A673 (cell line): ENCODE measurements around the gene MRPL43. TPM values are rescaled to one million over a fixed set of nuclear protein-coding genes. Genes with fewer than 3 reads are reported as not detected.

Source experiments
- BruUV-seq: library from RNA; stranded (reverse); fragments of 400-500 nt; replicated peaks from 2 replicates; lab custom pipeline; 2021; lab: Mats Ljungman, UMichigan
- CTCF ChIA-PET: fragments of 300-600 bp; sonication (Branson Sonifier 250); formaldehyde crosslinking; loops from one replicate; lab custom pipeline; 2022; ENCODE audit warnings: antibody characterized with exemption; lab: Charles Lee
- POLR2A ChIA-PET: fragments of 300-600 bp; sonication (Branson Sonifier 250); formaldehyde crosslinking; loops from one replicate; lab custom pipeline; 2022; ENCODE audit warnings: antibody characterized with exemption; ENCODE audit not compliant: low non-redundant PET; lab: Charles Lee
- DNase-seq: peaks from one replicate; pipeline ENCODE4 v3.0.0-alpha.2; 2015; ENCODE audit warnings: low spot score
- H3K27ac ChIP-seq: fragments of 200-600 bp; sonication (generic); 2 replicates; pipeline ENCODE4 v1.5.1; 2016; ENCODE audit warnings: mixed run types, low read depth, mild to moderate bottlenecking, mixed read lengths, antibody characterized with exemption, low read length; ENCODE audit not compliant: poor library complexity, severe bottlenecking
- H3K27me3 ChIP-seq: fragments of 200-600 bp; sonication (generic); replicated peaks from 2 replicates; pipeline ENCODE4 v1.6.1; 2017; ENCODE audit warnings: mixed run types, low read depth, mild to moderate bottlenecking, mixed read lengths, antibody characterized with exemption, low read length; ENCODE audit not compliant: insufficient read depth, poor library complexity
- H3K36me3 ChIP-seq: fragments of 200-600 bp; sonication (generic); 2 replicates; pipeline ENCODE4 v1.6.1; 2016; ENCODE audit warnings: mixed run types, mild to moderate bottlenecking, mixed read lengths, antibody characterized with exemption, low read length; ENCODE audit not compliant: insufficient read depth, poor library complexity, severe bottlenecking
- H3K4me1 ChIP-seq: fragments of 200-600 bp; sonication (generic); 2 replicates; pipeline ENCODE4 v1.6.1; 2017; ENCODE audit warnings: mixed run types, mild to moderate bottlenecking, mixed read lengths, antibody characterized with exemption, low read length; ENCODE audit not compliant: insufficient read depth, poor library complexity, severe bottlenecking
- H3K4me3 ChIP-seq: fragments of 200-600 bp; sonication (generic); 2 replicates; pipeline ENCODE4 v1.5.1; 2016; ENCODE audit warnings: low read depth, mixed run types, mild to moderate bottlenecking, mixed read lengths, low read length; ENCODE audit not compliant: poor library complexity, severe bottlenecking
- H3K9me3 ChIP-seq: fragments of 200-600 bp; sonication (generic); 2 replicates; pipeline ENCODE4 v1.6.1; 2016; ENCODE audit warnings: mixed run types, low read depth, mild to moderate bottlenecking, mixed read lengths, antibody characterized with exemption, low read length; ENCODE audit not compliant: poor library complexity, severe bottlenecking
- EZH2 ChIP-seq: fragments of 200-600 bp; sonication (generic); IDR thresholded peaks from 2 replicates; pipeline ENCODE4 v1.6.1; 2017; ENCODE audit warnings: borderline replicate concordance, low read depth, mild to moderate bottlenecking, mixed read lengths, antibody characterized with exemption, low read length; ENCODE audit not compliant: poor library complexity, severe bottlenecking
- intact Hi-C: fragments of 100-400 bp; cut with micrococcal nuclease; formaldehyde crosslinking; loops from one replicate; pipeline ENCODE4 v1.10.0; 2022; ENCODE audit not compliant: unreplicated experiment
- total RNA-seq: library from RNA; stranded (reverse); gene quantifications from 2 replicates; pipeline ENCODE4 v1.2.3, GENCODE V29; 2021
- TF ChIP-seq, protein P1 (sequence below): fragments of 300-800, 200-600 bp; sonication (generic); conservative IDR thresholded peaks from 2 replicates; pipeline ENCODE4 v1.5.1; 2017; ENCODE audit warnings: low read depth, mild to moderate bottlenecking, antibody characterized with exemption, low read length, moderate library complexity, mixed read lengths

MRPL43 gene
- total RNA-seq, 1 experiment from 2014 or later = 80.4 TPM

DNA sequence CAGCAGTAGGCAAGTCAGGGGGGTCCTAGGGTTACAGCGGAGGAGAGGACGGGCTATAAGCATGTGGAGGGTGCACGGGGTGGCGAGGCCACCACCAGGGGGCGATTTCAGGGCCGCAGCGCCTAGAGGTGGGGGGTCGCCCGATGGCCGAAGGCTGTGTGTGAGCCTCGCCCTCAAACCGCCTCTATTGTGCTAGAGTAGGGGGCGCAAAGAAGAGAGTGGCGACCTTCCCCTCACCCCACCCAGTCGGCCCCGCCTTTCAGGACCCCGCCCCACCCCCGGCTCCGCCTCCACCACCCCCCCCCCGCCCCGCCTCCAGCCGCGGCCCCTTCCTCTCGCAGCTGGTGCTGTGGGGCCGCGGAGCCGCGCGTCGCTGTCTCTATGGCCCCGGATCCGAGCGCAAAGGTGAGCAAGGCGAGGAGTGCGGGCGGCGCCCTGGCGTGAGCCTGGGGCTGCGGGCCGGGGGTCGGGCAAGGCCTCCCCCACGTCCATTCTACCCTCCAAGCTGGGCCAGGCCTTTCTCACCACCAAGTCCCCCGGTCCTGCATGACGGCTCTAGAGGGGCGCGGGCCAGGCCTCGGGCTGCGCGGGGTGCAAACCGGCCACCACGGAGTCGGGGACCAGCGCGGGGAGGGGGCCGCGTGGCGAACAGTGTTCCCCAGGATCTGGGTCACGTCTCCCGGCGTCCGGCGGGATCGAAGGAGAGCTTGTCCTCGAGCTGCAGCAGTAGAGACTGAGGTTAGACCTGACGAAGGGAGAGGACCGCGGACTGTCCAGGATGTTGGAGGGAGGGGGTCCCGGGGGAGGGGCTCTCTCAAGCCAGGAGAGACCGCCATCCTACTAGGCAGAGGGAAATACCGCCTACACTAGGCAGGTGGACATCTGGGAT lies 17.9 kb downstream of the MRPL43 start, which contains the start of gene SEMA4G:
Gene SEMA4G, plus strand, starts transcription at position 318 of the 889 bp plus-strand sequence. CDS start 3,409 bp downstream, outside the sequence.
- POLR2A ChIA-PET = no interaction called here
- peak; percentile 45 for DNase-seq

DNA sequence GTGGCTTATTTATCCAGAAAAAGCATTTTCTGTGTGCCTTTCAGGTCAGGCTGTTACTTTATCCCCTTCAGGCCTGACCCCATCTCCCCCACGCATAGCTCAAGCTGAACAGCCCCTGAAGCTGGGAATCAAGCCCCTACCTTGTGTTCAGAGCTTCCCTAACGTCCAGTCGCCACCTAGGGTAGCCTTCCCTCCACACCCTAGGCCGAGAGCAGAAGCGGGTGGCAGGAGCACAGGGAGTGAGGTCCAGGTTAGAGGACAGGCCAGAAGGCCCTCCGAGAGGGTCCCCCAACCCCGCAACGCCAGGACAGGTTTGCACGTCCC lies 18.5 kb downstream of the MRPL43 start:
- Histone ChIP-seq H3K4me3 (peak overlapping the region; percentile 69), H3K9me3 (no peaks in the 10 kb centered on the region), H3K27ac (peak overlapping the region; percentile 58), H3K27me3 (no peaks in the 10 kb centered on the region), H3K36me3 (no peaks in the 10 kb centered on the region), H3K4me1 (peaks cover 5% of the 10 kb centered on the region)
- intact Hi-C loops = loop anchor here (1.0 kb wide), 1 partner anchor 45 kb away; no protein-coding TSS in a partner anchor
- BruUV-seq = no TSS peak
- POLR2A ChIA-PET = no interaction called here
- CTCF ChIA-PET = interaction anchor here (0.7 to 1.1 kb wide), 2 partner anchors 45 to 46 kb away, joined by 3 to 4 read pairs; no protein-coding TSS in a partner anchor
- TF ChIP-seq, protein P1, sequence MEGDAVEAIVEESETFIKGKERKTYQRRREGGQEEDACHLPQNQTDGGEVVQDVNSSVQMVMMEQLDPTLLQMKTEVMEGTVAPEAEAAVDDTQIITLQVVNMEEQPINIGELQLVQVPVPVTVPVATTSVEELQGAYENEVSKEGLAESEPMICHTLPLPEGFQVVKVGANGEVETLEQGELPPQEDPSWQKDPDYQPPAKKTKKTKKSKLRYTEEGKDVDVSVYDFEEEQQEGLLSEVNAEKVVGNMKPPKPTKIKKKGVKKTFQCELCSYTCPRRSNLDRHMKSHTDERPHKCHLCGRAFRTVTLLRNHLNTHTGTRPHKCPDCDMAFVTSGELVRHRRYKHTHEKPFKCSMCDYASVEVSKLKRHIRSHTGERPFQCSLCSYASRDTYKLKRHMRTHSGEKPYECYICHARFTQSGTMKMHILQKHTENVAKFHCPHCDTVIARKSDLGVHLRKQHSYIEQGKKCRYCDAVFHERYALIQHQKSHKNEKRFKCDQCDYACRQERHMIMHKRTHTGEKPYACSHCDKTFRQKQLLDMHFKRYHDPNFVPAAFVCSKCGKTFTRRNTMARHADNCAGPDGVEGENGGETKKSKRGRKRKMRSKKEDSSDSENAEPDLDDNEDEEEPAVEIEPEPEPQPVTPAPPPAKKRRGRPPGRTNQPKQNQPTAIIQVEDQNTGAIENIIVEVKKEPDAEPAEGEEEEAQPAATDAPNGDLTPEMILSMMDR = no peak
- no peak for TF ChIP-seq EZH2
- DNase-seq = no peak

More for the DNA sequence above, 17.9 kb downstream of the MRPL43 start, which contains the start of gene SEMA4G:
- Histone ChIP-seq H3K36me3 (no peaks in the 10 kb centered on the region), H3K4me1 (peaks cover 5% of the 10 kb centered on the region), H3K27ac (peak within 1 kb of the TSS; percentile 58), H3K4me3 (peak within 1 kb of the TSS; percentile 69), H3K9me3 (no peaks in the 10 kb centered on the region), H3K27me3 (no peaks in the 10 kb centered on the region)
- CTCF ChIA-PET = interaction anchor here (0.6 to 1.1 kb wide), 6 partner anchors 15 to 45 kb away, joined by 3 to 9 read pairs (median 4); no protein-coding TSS in a partner anchor
- intact Hi-C loops = loop anchor here (1.0 kb wide), 1 partner anchor 45 kb away; no protein-coding TSS in a partner anchor
- TF ChIP-seq EZH2 = no peak
- TF ChIP-seq, protein P1 = peak; percentile 67
- BruUV-seq = no TSS peak

DNA sequence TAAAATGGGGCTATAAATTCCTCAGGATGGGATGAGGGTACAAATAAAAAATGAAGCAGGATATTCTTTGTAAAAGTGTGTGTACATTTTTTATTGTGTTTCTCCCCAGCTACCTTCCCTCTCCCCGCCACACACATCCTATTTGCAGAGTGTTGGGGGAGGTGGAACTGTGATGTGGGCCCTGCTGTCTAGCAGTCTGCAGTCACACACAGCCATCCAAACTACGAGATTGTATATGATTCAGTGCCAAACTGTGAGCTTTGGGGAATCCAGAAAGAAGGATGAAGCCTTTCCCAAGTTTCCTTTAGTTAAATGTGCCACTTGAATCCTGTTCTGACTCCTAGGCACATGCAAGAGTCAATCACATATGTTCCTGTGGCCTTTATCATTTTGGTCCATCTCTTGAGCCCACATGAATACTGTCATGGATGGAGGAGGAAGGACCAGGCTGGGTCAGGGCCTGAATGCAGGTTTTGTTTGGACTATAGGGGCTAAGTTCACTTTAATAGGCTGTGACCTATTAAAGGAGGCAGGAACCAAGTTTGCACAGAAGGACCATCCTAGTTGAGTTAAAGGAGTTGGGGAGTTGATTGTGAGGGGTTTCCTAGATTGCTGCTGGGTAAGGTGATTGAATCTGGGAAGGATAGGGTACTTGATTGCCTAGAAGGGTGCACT lies 19.1 kb downstream of the MRPL43 start:
- POLR2A ChIA-PET = no interaction called here
- H3K9me3 ChIP-seq = no peaks in the 10 kb centered on the region
- no peak overlapping the region for H3K4me3 ChIP-seq
- CTCF ChIA-PET = interaction anchor here (1.1 kb wide), 1 partner anchor 47 kb away, joined by 3 read pairs; no protein-coding TSS in a partner anchor
- H3K27ac ChIP-seq = no peak overlapping the region
- intact Hi-C loops = no loop called here
- no TSS peak for BruUV-seq
- TF ChIP-seq EZH2 = no peak
- TF ChIP-seq, protein P1 = no peak
- peaks cover 5% of the 10 kb centered on the region for H3K4me1 ChIP-seq
- no peak for DNase-seq
- H3K36me3 ChIP-seq = no peaks in the 10 kb centered on the region
- no peaks in the 10 kb centered on the region for H3K27me3 ChIP-seq
